H1 (cell line): ENCODE measurements around the gene STX16. TPM values are rescaled to one million over a fixed set of nuclear protein-coding genes. Genes with fewer than 3 reads are reported as not detected.

Source experiments
- ATF2 ChIP-seq: IDR thresholded peaks from 2 replicates; pipeline ENCODE4 v1.6.1; 2012; ENCODE audit warnings: low read length, inconsistent platforms
- CTCF ChIP-seq, 3 experiments: IDR thresholded peaks; 1 replicate in 2 of 3; 2 replicates in 1 of 3; pipeline versions ENCODE4 v1.5.1 to v1.6.1; 2011; ENCODE audit warnings: low read length in 3 of 3, mild to moderate bottlenecking in 3 of 3, inconsistent platforms in 2 of 3, low read depth in 1 of 3, moderate library complexity in 1 of 3; ENCODE audit not compliant: insufficient read depth in 1 of 3; ENCODE audit errors: control extremely low read depth in 1 of 3
- EGR1 ChIP-seq: IDR thresholded peaks from 2 replicates; pipeline ENCODE4 v1.6.1; 2011; ENCODE audit warnings: low read depth, low read length, borderline replicate concordance
- KDM5A ChIP-seq: fragments of 200-600 bp; IDR thresholded peaks from 2 replicates; pipeline ENCODE4 v1.7.1; 2012; ENCODE audit warnings: mild to moderate bottlenecking, low read length, inconsistent platforms, mixed read lengths
- SUZ12 ChIP-seq: fragments of 200-600 bp; sonication (generic); IDR thresholded peaks from 2 replicates; pipeline ENCODE4 v1.6.1; 2012; ENCODE audit warnings: mild to moderate bottlenecking, inconsistent platforms, low read length, moderate library complexity, mixed read lengths
- TBP ChIP-seq: IDR thresholded peaks from 2 replicates; pipeline ENCODE4 v1.6.1; 2011; ENCODE audit warnings: low read depth, low read length, improper control_type of control experiment
- polyA plus RNA-seq, 7 experiments: library from polyadenylated mRNA; depleted of rRNA in 3 of 7; stranded (reverse) in 5 of 7; unstranded in 2 of 7; fragments of >200 nt in 5 of 7; fragments of 200-250 nt in 2 of 7; gene quantifications; 1 replicate in 5 of 7; 2 replicates in 1 of 7; 4 replicates in 1 of 7; pipeline versions ENCODE4 v1.2.1 to v1.2.3, GENCODE V29; 2011 to 2013; ENCODE audit warnings: missing spikeins in 2 of 7, mixed read lengths in 2 of 7
- total RNA-seq: library from RNA; stranded (reverse); fragmentation: NEBNext Ultra II Directional; extraction: Animal tissue kit (Norgen Biotek cat#: 25700); gene quantifications from 2 replicates; pipeline ENCODE4 v1.2.1, GENCODE V29; 2021

The STX16 gene
- total and polyA plus RNA-seq, 2 of the 8 experiments (the other 6 are each of a cell fraction or from before 2014, with no cell fraction given), result 45.2 to 61.6 TPM

GRCh38 chr20:58658760-58659159 lies 7.7 kb downstream of the STX16 start (continued):
- TF ChIP-seq ATF2 (no peak), SUZ12 (no peak), TBP (no peak), EGR1 (no peak), CTCF (IDR thresholded peaks at IDR 0.05; ENCODE audit: control extremely low read depth in 1 of 3, insufficient read depth in 1 of 3, low read depth in 1 of 3, low read length in 3 of 3) (no peak), KDM5A (no peak)
